Smooth muscle cell (in vitro differentiated cells): Measurements from ENCODE around the gene PARN. TPM values are rescaled to one million over a fixed set of nuclear protein-coding genes. Genes with fewer than 3 reads are reported as not detected.

Source experiments
- DNase-seq: peaks from one replicate; lab custom pipeline; 2025; ENCODE audit not compliant: unreplicated experiment; lab: John Stamatoyannopoulos, UW
- H2AFZ ChIP-seq: fragments of 200-600 bp; sonication (generic); 2 replicates; pipeline ENCODE4 v1.6.0; 2016; ENCODE audit warnings: antibody characterized with exemption, low read depth, mild to moderate bottlenecking
- H3F3A ChIP-seq: fragments of 200-600 bp; sonication (generic); 2 replicates; pipeline ENCODE4 v1.6.0; 2017; ENCODE audit warnings: antibody characterized with exemption, low read depth
- H3K27ac ChIP-seq: fragments of 200-600 bp; sonication (generic); 2 replicates; pipeline ENCODE4 v1.5.1; 2016; ENCODE audit warnings: low read depth, mild to moderate bottlenecking
- H3K27me3 ChIP-seq: fragments of 200-600 bp; sonication (generic); 2 replicates; pipeline ENCODE4 v1.6.1; 2016; ENCODE audit warnings: low read depth, mild to moderate bottlenecking
- H3K36me3 ChIP-seq: fragments of 200-600 bp; sonication (generic); 2 replicates; pipeline ENCODE4 v1.5.1; 2016; ENCODE audit warnings: low read depth
- H3K4me1 ChIP-seq: fragments of 200-600 bp; sonication (generic); 2 replicates; pipeline ENCODE4 v1.5.1; 2016; ENCODE audit warnings: low read depth
- H3K4me2 ChIP-seq: fragments of 200-600 bp; sonication (generic); 2 replicates; pipeline ENCODE4 v1.6.0; 2016; ENCODE audit warnings: mild to moderate bottlenecking
- H3K4me3 ChIP-seq: fragments of 200-600 bp; sonication (generic); 2 replicates; pipeline ENCODE4 v1.5.1; 2016; ENCODE audit warnings: mild to moderate bottlenecking
- H3K79me2 ChIP-seq: fragments of 200-600 bp; sonication (generic); 2 replicates; pipeline ENCODE4 v1.6.0; 2016; ENCODE audit warnings: low read depth, mild to moderate bottlenecking
- H3K9ac ChIP-seq: fragments of 200-600 bp; sonication (generic); 2 replicates; pipeline ENCODE4 v1.6.0; 2016; ENCODE audit warnings: low read depth
- H3K9me3 ChIP-seq: fragments of 200-600 bp; sonication (generic); replicated peaks from 2 replicates; pipeline ENCODE4 v1.5.1; 2016; ENCODE audit warnings: low read depth
- H4K20me1 ChIP-seq: fragments of 200-600 bp; sonication (generic); 2 replicates; pipeline ENCODE4 v1.6.0; 2016; ENCODE audit warnings: low read depth
- WGBS: methylation state at CpG from one replicate; pipeline ENCODE4 v1.1.7; 2016; ENCODE audit warnings: low lambda C conversion rate; 5-methylcytosine and 5-hydroxymethylcytosine counted together
- polyA plus RNA-seq: library from polyadenylated mRNA; unstranded; fragments of >200 nt; fragmentation: Nextera tagmentation; extraction: Ambion mirVana; gene quantifications from 2 replicates; pipeline ENCODE4 v1.2.1, GENCODE V29; 2016
- small RNA-seq: library from RNA; depleted of rRNA; stranded (forward); fragments of <200 nt; gene quantifications from one replicate; pipeline ENCODE3, GENCODE V24; 2014
- total RNA-seq: library from RNA; depleted of rRNA; stranded (reverse); fragments of >200 nt; gene quantifications from 2 replicates; pipeline ENCODE4 v1.2.3, GENCODE V29; 2014
- TF ChIP-seq, protein P1 (sequence below): fragments of 200-600 bp; sonication (generic); IDR thresholded peaks from 2 replicates; pipeline ENCODE4 v1.5.1; 2017; ENCODE audit warnings: borderline replicate concordance, mild to moderate bottlenecking, antibody characterized with exemption; ENCODE audit not compliant: insufficient read depth, poor library complexity, severe bottlenecking

The PARN gene
- total and polyA plus RNA-seq, 2 experiments from 2014 or later: 22.2 to 24.6 TPM

DNA sequence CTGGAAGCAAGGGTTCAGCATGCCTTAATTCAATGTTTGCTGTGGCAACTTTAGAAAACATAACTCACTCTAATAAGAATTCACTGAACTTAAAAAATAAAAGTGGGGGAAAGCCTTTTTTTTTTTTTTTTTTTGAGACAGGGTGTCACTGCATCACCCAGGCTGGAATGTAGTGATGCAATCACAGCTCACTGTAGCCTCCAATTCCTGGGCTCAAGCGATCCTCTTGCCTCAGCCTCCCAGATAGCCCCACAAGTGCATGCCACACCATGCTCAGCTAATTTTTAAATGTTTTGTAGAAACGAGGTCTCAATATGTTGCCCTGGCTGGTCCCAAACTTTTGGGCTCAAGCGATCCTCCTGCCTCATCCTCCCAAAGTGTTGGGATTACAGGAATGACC is 243.9 kb downstream of the PARN start:
- Histone ChIP-seq H3K27ac (no peak overlapping the region), H3K4me2 (no peak overlapping the region), H3K79me2 (no peaks in the 10 kb centered on the region), H3K4me1 (no peaks in the 10 kb centered on the region), H3K27me3 (no peaks in the 10 kb centered on the region), H3K9ac (no peak overlapping the region), H3K36me3 (no peaks in the 10 kb centered on the region), H3K4me3 (no peak overlapping the region), H3F3A (no peaks in the 10 kb centered on the region), H2AFZ (no peak overlapping the region), H4K20me1 (no peaks in the 10 kb centered on the region), H3K9me3 (no peaks in the 10 kb centered on the region)
- TF ChIP-seq, protein P1, sequence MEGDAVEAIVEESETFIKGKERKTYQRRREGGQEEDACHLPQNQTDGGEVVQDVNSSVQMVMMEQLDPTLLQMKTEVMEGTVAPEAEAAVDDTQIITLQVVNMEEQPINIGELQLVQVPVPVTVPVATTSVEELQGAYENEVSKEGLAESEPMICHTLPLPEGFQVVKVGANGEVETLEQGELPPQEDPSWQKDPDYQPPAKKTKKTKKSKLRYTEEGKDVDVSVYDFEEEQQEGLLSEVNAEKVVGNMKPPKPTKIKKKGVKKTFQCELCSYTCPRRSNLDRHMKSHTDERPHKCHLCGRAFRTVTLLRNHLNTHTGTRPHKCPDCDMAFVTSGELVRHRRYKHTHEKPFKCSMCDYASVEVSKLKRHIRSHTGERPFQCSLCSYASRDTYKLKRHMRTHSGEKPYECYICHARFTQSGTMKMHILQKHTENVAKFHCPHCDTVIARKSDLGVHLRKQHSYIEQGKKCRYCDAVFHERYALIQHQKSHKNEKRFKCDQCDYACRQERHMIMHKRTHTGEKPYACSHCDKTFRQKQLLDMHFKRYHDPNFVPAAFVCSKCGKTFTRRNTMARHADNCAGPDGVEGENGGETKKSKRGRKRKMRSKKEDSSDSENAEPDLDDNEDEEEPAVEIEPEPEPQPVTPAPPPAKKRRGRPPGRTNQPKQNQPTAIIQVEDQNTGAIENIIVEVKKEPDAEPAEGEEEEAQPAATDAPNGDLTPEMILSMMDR: no peak
- no peak for DNase-seq
- 90% methylated on average over 3 of the region's 3 CpGs for WGBS

Small RNAs within 50 kb of the gene (small RNA-seq; reads per million reads assigned to genes)
- gene RN7SL274P: not detected
- gene RNU7-125P: not detected

Other genes with a start within 250 kb of the PARN start
- 65.7 and 82.2 TPM in 2 replicates for gene BFAR, start 2.7 kb upstream of the PARN start, total RNA-seq
- gene BFAR, start 2.7 kb upstream of the PARN start, polyA plus RNA-seq: 35.9 and 42.4 TPM in 2 replicates
- gene PLA2G10, start 64.0 kb upstream of the PARN start, total RNA-seq: not detected in 2 replicates
- 0.59 TPM in 1 of 2 replicates, not detected in the other for gene PLA2G10, start 64.0 kb upstream of the PARN start, polyA plus RNA-seq
- 0.94 and 4.3 TPM in 2 replicates for gene NPIPA3, start 73.2 kb upstream of the PARN start, total RNA-seq
- gene NPIPA3, start 73.2 kb upstream of the PARN start, polyA plus RNA-seq: 0.81 and 1.1 TPM in 2 replicates
- 3.9 TPM in 1 of 2 replicates, not detected in the other for gene NPIPA2, start 112.3 kb upstream of the PARN start, total RNA-seq
- 3.7 and 7.0 TPM in 2 replicates for gene NPIPA2, start 112.3 kb upstream of the PARN start, polyA plus RNA-seq
- 85.7 and 96.0 TPM in 2 replicates for gene NOMO1, start 203.5 kb upstream of the PARN start, total RNA-seq
- 74.2 and 91.4 TPM in 2 replicates for gene NOMO1, start 203.5 kb upstream of the PARN start, polyA plus RNA-seq